Measurements from ENCODE around the gene PGGT1B. TPM values are rescaled to one million over a fixed set of nuclear protein-coding genes. Genes with fewer than 3 reads are reported as not detected.
A peak's percentile ranks its signal among the peaks of the same experiment; 100 is the strongest.

Gene PGGT1B
- 10 to 100 TPM; 37.4 to 45.5 TPM for total RNA-seq
- 1 to 10 TPM; 3.7 to 3.9 TPM for polyA plus RNA-seq
- long read RNA-seq, donor 1, full-length matches to known transcripts: 18 of 29 reads
- long read RNA-seq, donor 1, partial matches to known transcripts: 1 of 29 reads
- long read RNA-seq, donor 1, other reads (novel, unspliced or antisense): 10 of 29 reads
- long read RNA-seq, donor 2, full-length matches to known transcripts: 10 of 14 reads
- long read RNA-seq, donor 2, partial matches to known transcripts: 2 of 14 reads
- long read RNA-seq, donor 2, other reads (novel, unspliced or antisense): 2 of 14 reads

GRCh38 chr5:115262321-115263077 is at the start of gene PGGT1B:
PGGT1B (minus strand) TSS chr5:115262877; CDS start chr5:115262851, 26 bp downstream.
- no peaks in the 10 kb centered on the region for H3K36me3 ChIP-seq (ENCODE audit: control insufficient read depth in 1 of 2, insufficient read depth in 2 of 2, low read length in 1 of 2)
- peaks cover 2 to 3% of the 10 kb centered on the region in 2 donors for H3K4me1 ChIP-seq (ENCODE audit: control insufficient read depth in 1 of 2, insufficient read depth in 2 of 2, low read length in 2 of 2)
- no peaks in the 10 kb centered on the region for H3K27me3 ChIP-seq (ENCODE audit: control insufficient read depth in 1 of 2, insufficient read depth in 2 of 2, low read length in 1 of 2)
- H3K4me3 ChIP-seq (ENCODE audit: low read length in 2 of 2): peak within 1 kb of the TSS; percentile 96 to 98
- H3K27ac ChIP-seq (ENCODE audit: low read depth in 1 of 2, low read length in 2 of 2): peak within 1 kb of the TSS; percentile 36 to 84
- intact Hi-C loops (cut with DNase I): no loop called here
- ATAC-seq (ENCODE audit: low FRiP score) (peak; percentile 95), DNase-seq (peak; percentile 86 to 91)
- 1% methylated on average over 50 of the region's 50 CpGs for WGBS, 2 donors
- no peaks in the 10 kb centered on the region for H3K9me3 ChIP-seq (ENCODE audit: control insufficient read depth, low read length)

GRCh38 chr5:115309751-115310370 is 47.2 kb upstream of the PGGT1B start:
- no peaks in the 10 kb centered on the region for H3K9me3 ChIP-seq (ENCODE audit: control insufficient read depth, low read length)
- H3K27ac ChIP-seq (ENCODE audit: low read depth in 1 of 2, low read length in 2 of 2): no peak overlapping the region
- DNase-seq (no peak), ATAC-seq (ENCODE audit: low FRiP score) (no peak)
- H3K4me3 ChIP-seq (ENCODE audit: low read length in 2 of 2): no peak overlapping the region
- no peaks in the 10 kb centered on the region for H3K4me1 ChIP-seq (ENCODE audit: control insufficient read depth in 1 of 2, insufficient read depth in 2 of 2, low read length in 2 of 2)
- intact Hi-C loops (cut with DNase I): loop anchor here (2.0 to 10.0 kb wide), 4 partner anchors 262 to 525 kb away; no protein-coding TSS in a partner anchor
- H3K36me3 ChIP-seq (ENCODE audit: control insufficient read depth in 1 of 2, insufficient read depth in 2 of 2, low read length in 1 of 2): no peaks in the 10 kb centered on the region
- no peaks in the 10 kb centered on the region for H3K27me3 ChIP-seq (ENCODE audit: control insufficient read depth in 1 of 2, insufficient read depth in 2 of 2, low read length in 1 of 2)
- whole genome bisulfite sequencing, 2 donors: 11 to 21% methylated on average over 1 of the region's 1 CpG

GRCh38 chr5:115308815-115309214 is 46.1 kb upstream of the PGGT1B start:
- no peaks in the 10 kb centered on the region for H3K9me3 ChIP-seq (ENCODE audit: control insufficient read depth, low read length)
- H3K27me3 ChIP-seq (ENCODE audit: control insufficient read depth in 1 of 2, insufficient read depth in 2 of 2, low read length in 1 of 2): no peaks in the 10 kb centered on the region
- ATAC-seq (ENCODE audit: low FRiP score) (no peak), DNase-seq (no peak)
- no peaks in the 10 kb centered on the region for H3K36me3 ChIP-seq (ENCODE audit: control insufficient read depth in 1 of 2, insufficient read depth in 2 of 2, low read length in 1 of 2)
- H3K4me3 ChIP-seq (ENCODE audit: low read length in 2 of 2): no peak overlapping the region
- no peak overlapping the region for H3K27ac ChIP-seq (ENCODE audit: low read depth in 1 of 2, low read length in 2 of 2)
- no peaks in the 10 kb centered on the region for H3K4me1 ChIP-seq (ENCODE audit: control insufficient read depth in 1 of 2, insufficient read depth in 2 of 2, low read length in 2 of 2)
- intact Hi-C loops (cut with DNase I): loop anchor here in 1 of 2 donors (2.0 kb wide), 1 partner anchor 278 kb away; no protein-coding TSS in a partner anchor

GRCh38 chr5:115306011-115306536 is 43.4 kb upstream of the PGGT1B start:
- no peaks in the 10 kb centered on the region for H3K9me3 ChIP-seq (ENCODE audit: control insufficient read depth, low read length)
- no peak overlapping the region for H3K27ac ChIP-seq (ENCODE audit: low read depth in 1 of 2, low read length in 2 of 2)
- H3K4me3 ChIP-seq (ENCODE audit: low read length in 2 of 2): no peak overlapping the region
- H3K36me3 ChIP-seq (ENCODE audit: control insufficient read depth in 1 of 2, insufficient read depth in 2 of 2, low read length in 1 of 2): no peaks in the 10 kb centered on the region
- H3K4me1 ChIP-seq (ENCODE audit: control insufficient read depth in 1 of 2, insufficient read depth in 2 of 2, low read length in 2 of 2): no peaks in the 10 kb centered on the region
- ATAC-seq (ENCODE audit: low FRiP score) (no peak), DNase-seq (no peak)
- H3K27me3 ChIP-seq (ENCODE audit: control insufficient read depth in 1 of 2, insufficient read depth in 2 of 2, low read length in 1 of 2): no peaks in the 10 kb centered on the region
- 93 to 97% methylated on average over 1 of the region's 1 CpG for WGBS, 2 donors
- intact Hi-C loops (cut with DNase I): no loop called here

GRCh38 chr5:115304496-115304895 is 41.8 kb upstream of the PGGT1B start:
- no peaks in the 10 kb centered on the region for H3K36me3 ChIP-seq (ENCODE audit: control insufficient read depth in 1 of 2, insufficient read depth in 2 of 2, low read length in 1 of 2)
- no peak overlapping the region for H3K27ac ChIP-seq (ENCODE audit: low read depth in 1 of 2, low read length in 2 of 2)
- no peaks in the 10 kb centered on the region for H3K4me1 ChIP-seq (ENCODE audit: control insufficient read depth in 1 of 2, insufficient read depth in 2 of 2, low read length in 2 of 2)
- DNase-seq: no peak
- no peaks in the 10 kb centered on the region for H3K9me3 ChIP-seq (ENCODE audit: control insufficient read depth, low read length)
- no peak overlapping the region for H3K4me3 ChIP-seq (ENCODE audit: low read length in 2 of 2)
- WGBS, 2 donors: 96 to 100% methylated on average over 1 of the region's 1 CpG
- ATAC-seq (ENCODE audit: low FRiP score): no peak
- intact Hi-C loops (cut with DNase I): no loop called here
- no peaks in the 10 kb centered on the region for H3K27me3 ChIP-seq (ENCODE audit: control insufficient read depth in 1 of 2, insufficient read depth in 2 of 2, low read length in 1 of 2)

- H3K9me3 ChIP-seq (ENCODE audit: control insufficient read depth, low read length): no peaks in the 10 kb centered on the region
- intact Hi-C loops (cut with DNase I): no loop called here
Measured at GRCh38 chr5:115298811-115299210, 36.1 kb upstream of the PGGT1B start.

GRCh38 chr5:115297031-115297430 is 34.4 kb upstream of the PGGT1B start:
- peak overlapping the region; percentile 26 to 39 for H3K4me3 ChIP-seq (ENCODE audit: low read length in 2 of 2)
- intact Hi-C loops (cut with DNase I): no loop called here
- H3K27me3 ChIP-seq (ENCODE audit: control insufficient read depth in 1 of 2, insufficient read depth in 2 of 2, low read length in 1 of 2): no peaks in the 10 kb centered on the region
- DNase-seq: no peak
- H3K9me3 ChIP-seq (ENCODE audit: control insufficient read depth, low read length): no peaks in the 10 kb centered on the region
- WGBS, 2 donors: 33 to 37% methylated on average over 5 of the region's 5 CpGs
- H3K27ac ChIP-seq (ENCODE audit: low read depth in 1 of 2, low read length in 2 of 2): no peak overlapping the region
- no peaks in the 10 kb centered on the region for H3K4me1 ChIP-seq (ENCODE audit: control insufficient read depth in 1 of 2, insufficient read depth in 2 of 2, low read length in 2 of 2)
- ATAC-seq (ENCODE audit: low FRiP score): peak; percentile 12
- H3K36me3 ChIP-seq (ENCODE audit: control insufficient read depth in 1 of 2, insufficient read depth in 2 of 2, low read length in 1 of 2): no peaks in the 10 kb centered on the region

More at GRCh38 chr5:115298811-115299210, 36.1 kb upstream of the PGGT1B start:
- H3K4me1 ChIP-seq (ENCODE audit: control insufficient read depth in 1 of 2, insufficient read depth in 2 of 2, low read length in 2 of 2): no peaks in the 10 kb centered on the region
- no peaks in the 10 kb centered on the region for H3K27me3 ChIP-seq (ENCODE audit: control insufficient read depth in 1 of 2, insufficient read depth in 2 of 2, low read length in 1 of 2)
- no peak overlapping the region for H3K4me3 ChIP-seq (ENCODE audit: low read length in 2 of 2)
- no peak overlapping the region for H3K27ac ChIP-seq (ENCODE audit: low read depth in 1 of 2, low read length in 2 of 2)
- H3K36me3 ChIP-seq (ENCODE audit: control insufficient read depth in 1 of 2, insufficient read depth in 2 of 2, low read length in 1 of 2): no peaks in the 10 kb centered on the region
- DNase-seq (no peak), ATAC-seq (ENCODE audit: low FRiP score) (no peak)
- WGBS, 2 donors: 64% methylated on average over 1 of the region's 1 CpG

- Histone ChIP-seq H3K27ac (ENCODE audit: low read depth in 1 of 2, low read length in 2 of 2) (no peak within 1 kb of the TSS), H3K4me1 (ENCODE audit: control insufficient read depth in 1 of 2, insufficient read depth in 2 of 2, low read length in 2 of 2) (no peaks in the 10 kb centered on the region), H3K4me3 (ENCODE audit: low read length in 2 of 2) (peak within 1 kb of the TSS; percentile 39 to 69), H3K27me3 (ENCODE audit: control insufficient read depth in 1 of 2, insufficient read depth in 2 of 2, low read length in 1 of 2) (no peaks in the 10 kb centered on the region), H3K9me3 (ENCODE audit: control insufficient read depth, low read length) (no peaks in the 10 kb centered on the region), H3K36me3 (ENCODE audit: control insufficient read depth in 1 of 2, insufficient read depth in 2 of 2, low read length in 1 of 2) (no peaks in the 10 kb centered on the region)
- ATAC-seq (ENCODE audit: low FRiP score): peak; percentile 81
- intact Hi-C loops (cut with DNase I): no loop called here
- peak; percentile 84 to 94 for DNase-seq
- WGBS, 2 donors: 0 to 1% methylated on average over 48 to 86 of the region's 86 CpGs
Measured at GRCh38 chr5:115296124-115297022, 33.7 kb upstream of the PGGT1B start, which contains the start of gene CCDC112. CCDC112 (minus strand) TSS chr5:115296654; CDS start chr5:115296543, 111 bp downstream.

Measured in aorta (tissue), 5 donors.